PC-3 (cell line): ENCODE data around the gene GBA3.

Experiments
- CTCF ChIP-seq: fragments of 300-600 bp; sonication (generic); conservative IDR thresholded peaks from 2 replicates; pipeline ENCODE4 v1.5.1; 2017; ENCODE audit warnings: antibody characterized with exemption, low read depth, mild to moderate bottlenecking, low read length
- EZH2 ChIP-seq: fragments of 300-600 bp; sonication (generic); IDR thresholded peaks from one replicate; pipeline ENCODE4 v1.6.1; 2017; ENCODE audit warnings: antibody characterized with exemption, mild to moderate bottlenecking, low read length; ENCODE audit not compliant: unreplicated experiment

- no peak for TF ChIP-seq CTCF
- TF ChIP-seq EZH2: no peak
These were observed 28.5 kb downstream of the GBA3 start for GRCh38 chr4:22721204-22721603.
